OCI-LY1 (cell line): ENCODE results near the gene PTPRN2.

Source experiments
- CTCF ChIP-seq: fragments of 200-600 bp; sonication (generic), shearing (Covaris generic); IDR thresholded peaks from 2 replicates; pipeline ENCODE4 v1.5.1; 2017; ENCODE audit warnings: mild to moderate bottlenecking, antibody characterized with exemption, low read length, moderate library complexity, mixed read lengths
- EZH2 ChIP-seq: fragments of 200-600 bp; sonication (generic), shearing (Covaris generic); IDR thresholded peaks from 2 replicates; pipeline ENCODE4 v1.8.0; 2017; ENCODE audit warnings: borderline replicate concordance, mixed run types, mild to moderate bottlenecking, antibody characterized with exemption, low read length, moderate library complexity, mixed read lengths

DNA sequence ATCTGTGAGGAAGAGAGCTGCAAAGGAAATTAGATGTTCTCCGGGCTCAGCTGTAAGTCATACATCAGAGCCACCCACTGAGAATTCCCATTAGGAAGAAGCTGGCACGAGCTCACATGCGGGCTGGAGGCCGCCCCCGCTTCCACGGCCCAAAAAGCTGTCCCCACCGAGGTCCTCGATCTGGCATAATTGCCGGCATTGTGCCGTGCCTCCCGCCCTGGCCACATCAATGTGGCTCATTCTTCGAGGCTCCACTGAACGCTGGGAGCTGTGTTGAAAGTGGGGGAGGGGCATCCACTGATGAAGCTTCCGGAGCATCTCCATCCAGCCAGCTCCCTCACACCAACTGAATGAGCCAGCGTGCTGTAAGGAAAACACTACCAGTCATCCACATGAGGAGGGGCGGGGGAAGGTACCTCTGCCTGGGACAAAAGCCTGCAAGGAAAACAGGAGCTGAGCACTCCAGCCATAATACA lies 173.1 kb downstream of the PTPRN2 start:
- TF ChIP-seq CTCF (no peak), EZH2 (no peak)
